ENCODE data around the gene KCNH8.

KCNH8 gene

GRCh38 chr3:19456738-19457137 is 308.4 kb downstream of the KCNH8 start:
- DNase-seq (ENCODE audit: low read depth): no peak
- H3K4me3 ChIP-seq (ENCODE audit: low read depth, low read length): no peak overlapping the region
- no peak for TF ChIP-seq POLR2A (IDR thresholded peaks at IDR 0.05; ENCODE audit: extremely low read depth, insufficient read length)
- no peak for TF ChIP-seq MYC (IDR thresholded peaks at IDR 0.05; ENCODE audit: low read depth, low read length)

DNA sequence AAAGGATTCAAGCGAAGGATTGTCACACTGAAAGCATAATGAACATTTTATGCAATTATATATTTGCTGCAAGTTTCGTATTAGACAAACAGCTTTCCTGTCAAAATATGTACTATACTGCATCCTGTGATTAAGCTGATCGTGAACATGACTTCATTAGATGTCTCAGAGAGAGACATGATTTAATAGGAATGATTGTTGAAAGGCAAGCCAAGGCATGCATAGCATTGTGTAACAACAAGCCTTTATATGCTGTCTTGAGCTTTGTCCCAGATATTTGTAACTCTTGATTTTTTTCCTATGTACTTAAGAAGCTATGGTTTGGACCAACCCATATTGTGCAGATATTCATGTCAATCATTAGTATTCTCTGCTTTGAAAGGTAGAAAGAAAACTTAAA is 309.1 kb downstream of the KCNH8 start:
- no peak overlapping the region for H3K4me3 ChIP-seq (ENCODE audit: low read depth, low read length)
- TF ChIP-seq, protein P1, sequence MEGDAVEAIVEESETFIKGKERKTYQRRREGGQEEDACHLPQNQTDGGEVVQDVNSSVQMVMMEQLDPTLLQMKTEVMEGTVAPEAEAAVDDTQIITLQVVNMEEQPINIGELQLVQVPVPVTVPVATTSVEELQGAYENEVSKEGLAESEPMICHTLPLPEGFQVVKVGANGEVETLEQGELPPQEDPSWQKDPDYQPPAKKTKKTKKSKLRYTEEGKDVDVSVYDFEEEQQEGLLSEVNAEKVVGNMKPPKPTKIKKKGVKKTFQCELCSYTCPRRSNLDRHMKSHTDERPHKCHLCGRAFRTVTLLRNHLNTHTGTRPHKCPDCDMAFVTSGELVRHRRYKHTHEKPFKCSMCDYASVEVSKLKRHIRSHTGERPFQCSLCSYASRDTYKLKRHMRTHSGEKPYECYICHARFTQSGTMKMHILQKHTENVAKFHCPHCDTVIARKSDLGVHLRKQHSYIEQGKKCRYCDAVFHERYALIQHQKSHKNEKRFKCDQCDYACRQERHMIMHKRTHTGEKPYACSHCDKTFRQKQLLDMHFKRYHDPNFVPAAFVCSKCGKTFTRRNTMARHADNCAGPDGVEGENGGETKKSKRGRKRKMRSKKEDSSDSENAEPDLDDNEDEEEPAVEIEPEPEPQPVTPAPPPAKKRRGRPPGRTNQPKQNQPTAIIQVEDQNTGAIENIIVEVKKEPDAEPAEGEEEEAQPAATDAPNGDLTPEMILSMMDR (IDR thresholded peaks at IDR 0.05; ENCODE audit: low read depth, low read length): no peak
- no peak for TF ChIP-seq MAX (IDR thresholded peaks at IDR 0.05; ENCODE audit: low read depth, low read length)
- no peak for TF ChIP-seq POLR2A (IDR thresholded peaks at IDR 0.05; ENCODE audit: extremely low read depth, insufficient read length)
- no peak for TF ChIP-seq MYC (IDR thresholded peaks at IDR 0.05; ENCODE audit: low read depth, low read length)
- DNase-seq (ENCODE audit: low read depth): no peak

GRCh38 chr3:19467761-19468160 is 319.5 kb downstream of the KCNH8 start:
- no peak for DNase-seq (ENCODE audit: low read depth)
- no peak overlapping the region for H3K4me3 ChIP-seq (ENCODE audit: low read depth, low read length)
- TF ChIP-seq MAX (IDR thresholded peaks at IDR 0.05; ENCODE audit: low read depth, low read length) (no peak), MYC (IDR thresholded peaks at IDR 0.05; ENCODE audit: low read depth, low read length) (no peak), POLR2A (IDR thresholded peaks at IDR 0.05; ENCODE audit: extremely low read depth, insufficient read length) (no peak)
- TF ChIP-seq, protein P1 (IDR thresholded peaks at IDR 0.05; ENCODE audit: low read depth, low read length): no peak

DNA sequence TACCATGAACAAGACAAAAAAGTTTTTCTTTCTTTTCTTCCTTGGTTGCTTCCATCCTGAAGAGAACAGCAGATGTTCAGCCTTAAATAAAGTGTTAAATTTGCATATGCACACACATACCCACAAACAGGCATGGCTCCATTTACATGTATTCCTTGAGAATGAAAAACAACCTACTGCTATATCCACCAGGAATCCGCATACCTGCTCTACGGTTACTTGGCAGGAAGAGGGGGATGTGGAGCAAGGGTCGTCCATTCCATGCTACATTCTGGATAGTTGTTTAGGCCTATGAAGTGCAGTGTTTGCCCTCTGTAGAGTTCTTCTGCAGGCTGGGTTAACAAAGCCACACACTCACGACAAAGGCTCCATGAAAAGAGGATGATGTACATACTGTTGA is 322.8 kb downstream of the KCNH8 start:
- H3K4me3 ChIP-seq (ENCODE audit: low read depth, low read length): no peak overlapping the region
- DNase-seq (ENCODE audit: low read depth): no peak
- no peak for TF ChIP-seq POLR2A (IDR thresholded peaks at IDR 0.05; ENCODE audit: extremely low read depth, insufficient read length)
- TF ChIP-seq MYC (IDR thresholded peaks at IDR 0.05; ENCODE audit: low read depth, low read length): no peak
- TF ChIP-seq MAX (IDR thresholded peaks at IDR 0.05; ENCODE audit: low read depth, low read length): no peak
- TF ChIP-seq, protein P1 (IDR thresholded peaks at IDR 0.05; ENCODE audit: low read depth, low read length): no peak

DNA sequence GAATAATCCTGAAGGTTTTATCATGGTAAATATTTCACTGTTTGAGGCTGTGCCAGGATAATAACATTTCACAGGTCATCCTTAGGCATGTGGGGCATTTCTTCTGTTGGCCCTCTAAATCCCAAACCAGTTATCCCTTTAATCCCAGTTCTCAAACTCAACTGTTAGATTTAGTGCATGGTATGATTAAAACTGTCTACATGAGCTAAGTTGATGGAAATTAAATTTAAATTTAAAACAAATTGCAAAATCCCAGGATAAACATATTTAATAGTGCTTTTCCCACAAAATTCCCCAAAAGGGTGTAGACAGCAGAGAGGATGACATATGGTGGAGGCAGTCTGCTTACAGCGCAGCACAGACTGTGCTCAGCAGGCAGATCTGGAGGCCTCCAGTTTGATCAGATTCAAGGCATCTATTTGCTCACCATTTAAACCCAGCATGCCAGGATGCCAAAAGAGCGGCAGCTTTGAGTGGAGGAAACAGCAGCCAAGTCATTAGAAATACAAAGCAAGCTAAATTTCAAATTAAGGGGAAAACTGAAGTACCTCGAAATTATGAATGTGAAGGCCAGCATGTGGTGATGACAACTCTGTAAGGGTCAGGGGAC is 325.8 kb downstream of the KCNH8 start:
- no peak for DNase-seq (ENCODE audit: low read depth)
- TF ChIP-seq MAX (IDR thresholded peaks at IDR 0.05; ENCODE audit: low read depth, low read length): no peak
- no peak for TF ChIP-seq MYC (IDR thresholded peaks at IDR 0.05; ENCODE audit: low read depth, low read length)
- no peak for TF ChIP-seq POLR2A (IDR thresholded peaks at IDR 0.05; ENCODE audit: extremely low read depth, insufficient read length)
- TF ChIP-seq, protein P1 (IDR thresholded peaks at IDR 0.05; ENCODE audit: low read depth, low read length): no peak
- H3K4me3 ChIP-seq (ENCODE audit: low read depth, low read length): no peak overlapping the region

DNA sequence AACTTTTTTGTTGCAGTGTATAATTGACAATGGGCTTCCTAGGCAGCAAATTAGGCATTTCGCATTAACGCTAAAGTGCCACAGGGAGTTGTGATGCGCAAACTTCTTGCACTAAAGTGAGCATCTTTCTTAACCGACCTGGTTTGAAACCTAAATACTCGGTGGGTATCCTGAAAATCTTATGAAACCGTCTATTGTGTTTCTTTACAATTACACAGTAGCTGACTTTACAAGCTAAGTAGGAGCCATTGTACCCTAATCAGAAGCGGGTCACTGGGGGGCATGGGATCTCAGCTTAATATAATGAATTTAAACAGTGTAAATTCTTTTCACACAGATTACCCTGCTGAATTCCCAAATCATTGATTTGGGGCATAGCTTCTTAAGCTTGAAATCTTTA is 328.0 kb downstream of the KCNH8 start:
- H3K4me3 ChIP-seq (ENCODE audit: low read depth, low read length): no peak overlapping the region
- DNase-seq (ENCODE audit: low read depth): no peak
- TF ChIP-seq POLR2A (IDR thresholded peaks at IDR 0.05; ENCODE audit: extremely low read depth, insufficient read length) (no peak), MAX (IDR thresholded peaks at IDR 0.05; ENCODE audit: low read depth, low read length) (no peak), MYC (IDR thresholded peaks at IDR 0.05; ENCODE audit: low read depth, low read length) (no peak)
- TF ChIP-seq, protein P1 (IDR thresholded peaks at IDR 0.05; ENCODE audit: low read depth, low read length): no peak
